ENCODE results near the gene EYA3. TPM values are rescaled to one million over a fixed set of nuclear protein-coding genes. Genes with fewer than 3 reads are reported as not detected.

EYA3 gene
- polyA plus RNA-seq, 12 donors = 17.7 to 24.6 (median 20.6) TPM; not detected in 1

DNA sequence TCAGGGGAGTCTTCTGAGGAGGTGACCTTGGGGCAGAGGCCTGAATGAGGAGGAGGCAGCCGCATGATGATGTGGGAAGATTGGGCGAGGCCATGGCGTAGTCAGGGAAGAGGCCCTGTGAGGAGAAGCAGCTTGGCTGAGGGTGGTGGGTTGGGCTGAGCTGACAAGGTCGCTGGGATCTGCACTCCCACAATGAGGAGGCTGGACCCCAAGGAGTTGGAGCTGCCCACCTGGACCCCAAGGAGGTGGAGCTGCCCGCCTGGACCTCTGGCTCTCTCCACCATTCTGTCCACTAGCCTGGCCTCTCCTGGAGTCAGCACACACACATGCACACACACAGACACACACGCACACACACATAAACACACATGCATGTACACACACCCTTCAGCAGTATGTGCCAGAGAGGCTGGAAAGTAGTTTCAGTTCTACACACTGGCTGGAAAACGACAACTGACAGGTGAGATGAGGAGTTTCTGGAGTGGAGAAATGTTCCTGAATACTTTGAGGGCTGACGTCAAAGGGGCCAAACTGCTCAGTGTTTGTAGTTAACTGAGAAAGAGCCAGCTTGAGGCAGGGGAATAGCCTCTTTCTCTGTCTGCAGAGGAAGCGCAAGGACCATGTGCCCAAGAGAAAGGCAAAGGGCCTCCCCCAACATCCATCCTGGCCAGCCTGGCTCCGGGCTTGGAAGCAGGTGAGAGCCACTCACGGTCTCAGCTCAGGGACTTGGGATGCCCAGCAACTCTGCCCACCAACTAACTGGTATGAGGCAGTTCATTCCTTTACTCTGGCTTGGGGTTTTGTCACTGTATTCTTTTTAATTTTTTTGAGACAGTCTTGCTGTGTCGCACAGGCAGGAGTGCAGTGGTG is 146.5 kb downstream of the EYA3 start:
- DNase-seq = no peak

DNA sequence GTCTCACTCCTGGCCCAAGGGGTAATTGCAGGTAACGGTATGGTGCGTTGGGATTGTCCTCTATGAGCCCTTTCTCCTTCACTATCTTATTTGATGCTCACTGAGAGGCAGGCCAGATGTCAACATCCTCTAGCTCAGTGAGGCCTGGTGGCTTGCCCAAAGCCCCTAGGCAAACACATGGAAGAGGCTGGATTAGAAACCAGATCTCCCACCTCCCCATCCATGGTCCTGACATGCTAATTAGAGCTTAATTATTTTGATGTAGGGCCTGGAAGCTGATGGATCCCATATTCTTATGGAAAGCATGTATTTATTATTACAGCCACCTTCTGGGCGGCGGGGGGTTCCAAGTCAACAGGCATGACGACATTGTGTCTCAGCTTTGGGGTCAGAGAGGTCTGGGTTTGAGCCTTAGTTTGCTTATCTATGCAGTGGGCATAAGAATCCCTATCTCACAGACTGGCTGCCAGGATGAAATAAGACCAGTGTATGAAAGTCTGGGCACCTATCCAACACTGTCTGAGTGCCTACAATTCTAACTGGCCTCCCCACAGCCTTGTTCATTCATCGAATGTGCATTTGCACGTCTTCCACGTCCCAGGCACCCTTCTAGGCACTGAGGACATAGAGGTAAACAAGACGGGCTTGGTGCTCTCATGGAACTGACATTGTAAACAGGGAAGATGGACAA is 147.4 kb downstream of the EYA3 start:
- DNase-seq = no peak

GRCh38 chr1:27940297-27940696 is 148.1 kb downstream of the EYA3 start:
- DNase-seq = no peak

DNA sequence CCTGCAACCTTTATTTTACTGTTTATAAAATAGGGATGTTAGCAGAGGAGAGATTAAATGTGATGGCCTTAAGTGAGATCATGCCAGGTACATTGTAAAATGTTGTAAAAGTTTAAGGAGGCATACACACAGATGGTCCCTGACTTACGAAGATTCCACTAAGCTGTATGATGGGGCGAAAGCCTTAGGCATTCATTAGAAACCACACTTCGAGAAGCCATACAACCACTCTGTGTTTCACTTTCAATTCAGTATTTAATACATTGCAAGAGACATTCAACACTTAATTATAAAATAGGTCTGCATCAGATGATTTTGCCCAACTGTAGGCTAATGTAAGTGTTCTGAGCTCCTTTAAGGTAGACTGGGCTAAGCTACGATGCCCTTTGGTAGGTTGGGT is 149.9 kb downstream of the EYA3 start:
- no peak for DNase-seq

- no peak for DNase-seq
Measured at GRCh38 chr1:27937524-27937836, 150.9 kb downstream of the EYA3 start.

GRCh38 chr1:27936370-27936769 is 152.0 kb downstream of the EYA3 start:
- DNase-seq = no peak

- DNase-seq = no peak
Measured at GRCh38 chr1:27935721-27936120, 152.7 kb downstream of the EYA3 start.

- DNase-seq = no peak
Measured at GRCh38 chr1:27934818-27935549, 153.4 kb downstream of the EYA3 start, which contains the start of gene SMPDL3B. Gene SMPDL3B (plus strand): TSS chr1:27935000. CDS start chr1:27935184, 184 bp downstream.

- no peak for DNase-seq
Measured at GRCh38 chr1:27931759-27932158, 156.7 kb downstream of the EYA3 start.

DNA sequence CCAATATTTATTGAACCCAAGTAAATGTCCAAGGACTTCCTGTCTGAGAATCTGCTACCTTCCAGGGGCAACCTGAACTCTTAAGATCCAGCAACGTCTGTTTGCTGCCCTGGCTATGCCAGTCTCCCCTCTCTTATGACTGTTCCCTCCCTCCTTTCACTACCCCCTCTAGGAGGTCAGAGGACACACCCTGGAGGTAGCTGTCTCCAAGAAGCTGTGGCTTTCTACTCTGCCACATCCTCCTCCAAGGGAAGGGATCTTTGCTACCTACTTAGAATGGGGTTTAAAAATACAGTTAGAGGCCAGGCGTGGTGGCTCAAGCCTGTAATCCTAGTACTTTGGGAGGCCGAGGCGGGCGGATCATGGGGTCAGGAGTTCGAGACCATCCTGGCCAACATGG is 157.2 kb downstream of the EYA3 start:
- no peak for DNase-seq

DNA sequence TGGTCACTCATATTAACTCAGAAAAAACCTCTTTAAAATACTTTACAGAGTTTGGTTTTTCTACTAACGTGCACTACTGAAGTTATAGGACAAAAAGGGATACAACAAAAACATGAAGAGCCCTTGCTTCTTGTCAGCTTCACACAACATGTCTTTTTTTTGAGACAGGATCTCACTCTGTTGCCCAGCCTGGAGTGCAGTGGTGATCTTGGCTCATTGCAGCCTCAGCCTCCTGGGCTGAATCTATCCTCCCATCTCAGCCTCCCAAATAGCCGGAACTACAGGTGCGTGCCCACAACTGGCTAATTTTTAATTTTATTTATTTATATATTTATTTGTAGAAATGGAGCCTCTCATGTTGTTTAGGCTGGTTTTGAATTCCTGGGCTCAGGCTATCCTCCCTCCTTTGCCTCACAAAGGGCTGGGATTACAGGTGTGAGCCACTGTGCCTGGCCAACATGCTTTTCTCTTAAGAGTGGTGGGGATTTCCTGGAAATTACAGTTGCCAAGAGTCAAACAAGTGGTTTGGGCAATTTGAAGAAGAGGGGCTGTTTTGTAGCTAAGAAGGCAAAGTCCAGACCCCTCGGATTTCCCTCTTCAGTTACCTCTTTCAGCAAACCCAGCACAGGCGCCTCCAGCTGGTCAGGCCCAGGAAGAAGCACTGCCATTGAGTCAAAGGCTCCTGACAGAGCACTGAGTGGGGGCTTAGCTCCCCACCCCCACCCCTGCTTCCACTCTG is 160.0 kb downstream of the EYA3 start:
- no peak for DNase-seq

- DNase-seq = no peak
Measured at GRCh38 chr1:27922272-27922671, 166.1 kb downstream of the EYA3 start.

Other genes starting within 250 kb of the EYA3 start
- gene THEMIS2, start 216.1 kb downstream of the EYA3 start, polyA plus RNA-seq (ENCODE audit: insufficient read length in 12 of 12) = 1 to 10 TPM in 10 of 12 donors, not detected in 2; 1.7 to 8.7 (median 2.8) TPM
- 10 to 100 TPM in 11 of 12 donors, not detected in 1; 16.6 to 68.1 (median 50.4) TPM for gene RPA2, start 174.0 kb downstream of the EYA3 start, polyA plus RNA-seq (ENCODE audit: insufficient read length in 12 of 12)
- gene SMPDL3B, start 153.6 kb downstream of the EYA3 start, polyA plus RNA-seq (ENCODE audit: insufficient read length in 12 of 12) = 1 to 10 TPM in 1 of 12 donors, under 1 TPM in 7, not detected in 4; 0.09 to 1.5 (median 0.17) TPM
- 1 to 10 TPM in 10 of 12 donors, not detected in 2; 6.2 to 8.4 (median 7.0) TPM for gene XKR8, start 128.6 kb downstream of the EYA3 start, polyA plus RNA-seq (ENCODE audit: insufficient read length in 12 of 12)
- gene PTAFR, start 88.1 kb upstream of the EYA3 start, polyA plus RNA-seq (ENCODE audit: insufficient read length in 12 of 12) = 1 to 10 TPM in 10 of 12 donors, not detected in 2; 1.1 to 4.1 (median 1.8) TPM
- 100 to 1,000 TPM in 2 of 12 donors, 10 to 100 TPM in 9, not detected in 1; 63.6 to 115 (median 92.1) TPM for gene DNAJC8, start 144.4 kb upstream of the EYA3 start, polyA plus RNA-seq (ENCODE audit: insufficient read length in 12 of 12)
- 100 to 1,000 TPM in 2 of 12 donors, 10 to 100 TPM in 9, not detected in 1; 68.9 to 176 (median 80.3) TPM for gene ATP5IF1, start 147.5 kb upstream of the EYA3 start, polyA plus RNA-seq (ENCODE audit: insufficient read length in 12 of 12)
- 1 to 10 TPM in 11 of 12 donors, not detected in 1; 2.3 to 4.7 (median 3.1) TPM for gene SESN2, start 170.9 kb upstream of the EYA3 start, polyA plus RNA-seq (ENCODE audit: insufficient read length in 12 of 12)
- 10 to 100 TPM in 10 of 12 donors, 1 to 10 TPM in 1, not detected in 1; 9.2 to 38.2 (median 13.3) TPM for gene MED18, start 240.4 kb upstream of the EYA3 start, polyA plus RNA-seq (ENCODE audit: insufficient read length in 12 of 12)